ENCODE data around the gene ITLN2. TPM values are rescaled to one million over a fixed set of nuclear protein-coding genes. Genes with fewer than 3 reads are reported as not detected.
"Not testable (repeated sequence)": the region's sequence is repeated elsewhere in the genome, so short reads cannot be mapped to it uniquely, and the experiment has no call there.

ITLN2 gene
- total RNA-seq, 2 donors from 2014 or later: 2.0 to 6.3 TPM

DNA sequence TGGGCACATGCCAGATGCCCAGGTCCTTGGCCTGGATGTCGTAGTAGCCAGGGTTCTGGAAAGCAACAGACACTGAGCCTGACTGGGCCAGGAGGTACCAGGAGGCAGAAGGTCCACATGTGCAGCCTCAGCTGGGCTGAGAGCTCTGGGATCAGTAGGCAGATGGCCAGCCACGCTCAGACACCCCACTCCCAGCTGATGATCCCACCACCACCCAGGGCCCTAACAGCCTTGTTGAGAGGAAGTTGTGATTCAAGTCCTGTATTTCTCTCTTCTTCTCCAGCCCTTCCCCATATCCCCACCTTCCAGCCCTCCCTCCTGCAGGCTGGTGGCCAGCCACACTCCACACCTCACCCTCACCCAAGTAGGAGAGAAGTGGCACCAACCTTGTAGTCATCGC, 4.0 kb downstream of the ITLN2 start:
- H3K36me3 ChIP-seq: no peaks in the 10 kb centered on the region
- H3K4me1 ChIP-seq: peaks cover 0 to 8% of the 10 kb centered on the region in 2 donors
- no peak overlapping the region for H3K27ac ChIP-seq
- H3K27me3 ChIP-seq: no peaks in the 10 kb centered on the region
- no peak for DNase-seq (ENCODE audit: low spot score)
- no peaks in the 10 kb centered on the region for H3K9me3 ChIP-seq
- TF ChIP-seq, protein P1, sequence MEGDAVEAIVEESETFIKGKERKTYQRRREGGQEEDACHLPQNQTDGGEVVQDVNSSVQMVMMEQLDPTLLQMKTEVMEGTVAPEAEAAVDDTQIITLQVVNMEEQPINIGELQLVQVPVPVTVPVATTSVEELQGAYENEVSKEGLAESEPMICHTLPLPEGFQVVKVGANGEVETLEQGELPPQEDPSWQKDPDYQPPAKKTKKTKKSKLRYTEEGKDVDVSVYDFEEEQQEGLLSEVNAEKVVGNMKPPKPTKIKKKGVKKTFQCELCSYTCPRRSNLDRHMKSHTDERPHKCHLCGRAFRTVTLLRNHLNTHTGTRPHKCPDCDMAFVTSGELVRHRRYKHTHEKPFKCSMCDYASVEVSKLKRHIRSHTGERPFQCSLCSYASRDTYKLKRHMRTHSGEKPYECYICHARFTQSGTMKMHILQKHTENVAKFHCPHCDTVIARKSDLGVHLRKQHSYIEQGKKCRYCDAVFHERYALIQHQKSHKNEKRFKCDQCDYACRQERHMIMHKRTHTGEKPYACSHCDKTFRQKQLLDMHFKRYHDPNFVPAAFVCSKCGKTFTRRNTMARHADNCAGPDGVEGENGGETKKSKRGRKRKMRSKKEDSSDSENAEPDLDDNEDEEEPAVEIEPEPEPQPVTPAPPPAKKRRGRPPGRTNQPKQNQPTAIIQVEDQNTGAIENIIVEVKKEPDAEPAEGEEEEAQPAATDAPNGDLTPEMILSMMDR (IDR thresholded peaks at IDR 0.05): no peak
- no peak overlapping the region for H3K4me3 ChIP-seq

DNA sequence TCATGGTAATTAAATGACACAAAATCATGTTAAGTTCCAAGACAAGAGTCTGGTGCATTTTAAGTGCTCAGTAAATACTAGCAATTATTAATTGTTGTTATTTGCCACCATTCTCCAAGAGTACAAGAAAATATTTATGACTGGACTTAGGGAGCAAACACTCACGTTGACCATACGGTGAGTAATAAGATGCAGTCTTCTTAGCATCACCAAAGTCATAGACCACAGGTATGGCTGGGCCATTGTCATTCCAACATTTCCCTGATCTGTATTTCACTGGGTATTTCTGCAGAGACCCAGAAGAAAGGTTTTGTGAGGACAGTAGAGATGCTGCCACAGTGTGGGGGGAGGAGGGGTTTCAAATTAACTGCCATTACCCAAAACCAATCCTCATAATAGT, 4.7 kb downstream of the ITLN2 start:
- no peaks in the 10 kb centered on the region for H3K27me3 ChIP-seq
- TF ChIP-seq, protein P1 (IDR thresholded peaks at IDR 0.05): no peak
- DNase-seq (ENCODE audit: low spot score): no peak
- H3K36me3 ChIP-seq: no peaks in the 10 kb centered on the region
- no peaks in the 10 kb centered on the region for H3K9me3 ChIP-seq
- no peak overlapping the region for H3K4me3 ChIP-seq
- H3K4me1 ChIP-seq: peaks cover 0 to 8% of the 10 kb centered on the region in 2 donors
- H3K27ac ChIP-seq: no peak overlapping the region

DNA sequence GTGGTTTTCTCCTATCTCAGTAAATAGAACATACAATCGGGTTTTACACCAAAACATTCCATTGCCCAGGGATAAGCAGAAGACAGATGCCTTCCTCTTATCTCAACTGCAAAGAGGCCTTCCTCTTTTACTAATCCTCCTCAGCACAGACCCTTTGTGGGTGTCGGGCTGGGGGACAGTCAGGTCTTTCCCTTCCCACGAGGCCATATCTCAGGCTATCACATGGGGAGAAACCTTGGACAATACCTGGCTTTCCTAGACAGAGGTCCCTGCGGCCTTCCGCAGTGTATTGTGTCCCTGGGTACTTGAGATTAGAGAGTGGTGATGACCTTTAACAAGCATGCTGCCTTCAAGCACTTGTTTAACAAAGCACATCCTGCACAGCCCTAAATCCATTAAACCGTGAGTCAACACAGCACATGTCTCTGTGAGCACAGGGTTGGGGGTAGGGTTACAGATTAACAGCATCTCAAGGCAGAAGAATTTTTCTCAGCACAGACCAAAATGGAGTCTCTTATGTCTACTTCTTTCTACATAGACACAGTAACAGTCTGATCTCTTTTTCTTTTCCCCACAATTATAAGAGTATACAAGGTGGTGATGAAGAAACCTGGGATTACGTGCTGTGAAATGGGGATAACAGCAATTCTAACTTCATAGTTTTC, 5.3 kb downstream of the ITLN2 start:
- not testable (repeated sequence) for H3K4me3 ChIP-seq; DNase-seq (ENCODE audit: low spot score); H3K27me3 ChIP-seq; H3K27ac ChIP-seq; H3K4me1 ChIP-seq; H3K36me3 ChIP-seq; H3K9me3 ChIP-seq

DNA sequence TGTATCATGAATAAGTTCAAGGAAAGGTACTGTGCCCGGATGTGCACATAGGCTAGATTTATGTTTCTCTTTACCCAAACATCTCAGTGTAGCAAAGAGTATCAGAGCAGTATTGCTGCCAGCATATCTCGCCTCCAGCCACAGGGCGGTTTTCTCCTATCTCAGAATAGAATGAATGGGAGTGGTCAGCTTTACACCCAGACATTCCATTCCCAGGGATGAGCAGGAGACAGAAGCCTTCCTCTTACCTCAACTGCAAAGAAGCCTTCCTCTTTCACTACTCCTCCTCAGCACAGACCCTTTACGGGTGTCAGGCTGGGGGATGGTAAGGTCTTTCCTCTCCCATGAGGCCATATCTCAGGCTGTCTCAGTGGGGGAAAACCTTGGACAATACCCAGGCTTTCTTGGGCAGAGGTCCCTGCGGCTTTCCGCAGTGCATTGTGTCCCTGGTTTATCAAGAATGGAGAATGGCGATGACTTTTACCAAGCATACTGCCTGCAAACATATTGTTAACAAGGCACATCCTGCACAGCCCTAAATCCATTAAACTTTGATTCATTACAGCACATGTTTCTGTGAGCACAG, 7.3 kb downstream of the ITLN2 start:
- not testable (repeated sequence) for DNase-seq (ENCODE audit: low spot score); H3K4me3 ChIP-seq; H3K27ac ChIP-seq; H3K27me3 ChIP-seq; H3K4me1 ChIP-seq; H3K9me3 ChIP-seq; H3K36me3 ChIP-seq

DNA sequence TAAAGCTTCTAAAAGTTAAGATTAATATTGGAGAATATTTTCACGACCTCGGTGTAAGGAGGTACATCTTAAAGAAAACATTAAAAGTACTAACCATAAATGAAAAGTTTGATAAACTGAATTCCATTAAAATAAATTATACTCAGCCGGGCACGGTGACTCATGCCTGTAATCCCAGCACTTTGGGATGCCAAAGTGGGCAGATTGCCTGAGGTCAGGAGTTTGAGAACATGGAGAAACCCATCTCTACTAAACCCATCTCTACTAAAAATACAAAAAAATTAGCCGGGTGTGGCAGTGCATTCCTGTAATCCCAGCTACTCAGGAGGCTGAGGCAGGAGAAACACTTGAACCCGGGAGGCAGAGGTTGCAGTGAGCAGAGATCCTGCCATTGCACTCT, 8.7 kb downstream of the ITLN2 start:
- DNase-seq (ENCODE audit: low spot score); H3K27ac ChIP-seq; H3K4me3 ChIP-seq; H3K36me3 ChIP-seq; H3K27me3 ChIP-seq; H3K9me3 ChIP-seq; H3K4me1 ChIP-seq: not testable (repeated sequence)

DNA sequence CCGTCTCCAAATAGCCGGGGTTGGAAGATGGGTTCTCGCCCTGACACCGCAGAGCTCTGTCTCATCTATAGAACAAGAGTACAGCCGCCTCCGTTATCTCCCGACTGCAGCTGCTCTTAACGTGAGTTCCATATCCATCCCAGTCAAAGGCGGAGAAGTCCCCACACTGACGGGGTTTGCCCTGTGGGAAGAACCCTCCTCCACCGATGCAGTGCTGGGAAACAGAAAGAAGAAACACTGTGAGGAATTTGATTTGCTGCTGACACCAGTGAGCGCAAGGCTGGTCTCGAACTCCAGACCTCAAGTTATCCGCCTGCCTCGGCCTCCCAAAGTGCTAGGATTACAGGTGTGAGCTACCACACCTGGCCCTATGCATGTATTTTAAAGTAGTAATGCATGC, 9.5 kb downstream of the ITLN2 start:
- Histone ChIP-seq H3K9me3 (no peaks in the 10 kb centered on the region), H3K36me3 (no peaks in the 10 kb centered on the region), H3K27ac (no peak overlapping the region), H3K4me3 (no peak overlapping the region), H3K4me1 (peaks cover 0 to 8% of the 10 kb centered on the region in 2 donors), H3K27me3 (no peaks in the 10 kb centered on the region)
- no peak for DNase-seq (ENCODE audit: low spot score)
- TF ChIP-seq, protein P1 (IDR thresholded peaks at IDR 0.05): no peak

DNA sequence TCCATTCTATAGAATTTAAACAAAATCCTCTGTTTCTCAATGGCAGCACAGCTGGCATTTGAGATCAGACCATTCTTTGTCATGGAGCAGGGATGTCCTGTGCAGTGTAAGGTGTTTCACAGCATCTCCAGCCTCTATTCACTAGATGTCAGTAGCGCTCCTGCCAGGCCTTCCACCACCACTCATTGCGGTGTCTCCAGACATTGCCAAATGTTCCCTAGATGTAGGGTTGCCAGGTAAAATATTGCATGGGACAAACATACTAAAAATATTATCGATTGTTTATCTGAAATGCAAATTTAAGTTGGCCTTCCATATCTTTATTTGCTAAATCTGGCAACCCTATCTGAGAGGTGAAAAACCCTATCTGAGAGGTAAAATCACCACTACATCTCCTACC, 11.7 kb downstream of the ITLN2 start:
- no peaks in the 10 kb centered on the region for H3K36me3 ChIP-seq
- no peak overlapping the region for H3K4me3 ChIP-seq
- H3K27me3 ChIP-seq: no peaks in the 10 kb centered on the region
- no peak for DNase-seq (ENCODE audit: low spot score)
- H3K9me3 ChIP-seq: no peaks in the 10 kb centered on the region
- TF ChIP-seq, protein P1 (IDR thresholded peaks at IDR 0.05): peak in 1 of 2 donors; percentile 15
- H3K4me1 ChIP-seq: peaks cover 0 to 8% of the 10 kb centered on the region in 2 donors
- no peak overlapping the region for H3K27ac ChIP-seq

DNA sequence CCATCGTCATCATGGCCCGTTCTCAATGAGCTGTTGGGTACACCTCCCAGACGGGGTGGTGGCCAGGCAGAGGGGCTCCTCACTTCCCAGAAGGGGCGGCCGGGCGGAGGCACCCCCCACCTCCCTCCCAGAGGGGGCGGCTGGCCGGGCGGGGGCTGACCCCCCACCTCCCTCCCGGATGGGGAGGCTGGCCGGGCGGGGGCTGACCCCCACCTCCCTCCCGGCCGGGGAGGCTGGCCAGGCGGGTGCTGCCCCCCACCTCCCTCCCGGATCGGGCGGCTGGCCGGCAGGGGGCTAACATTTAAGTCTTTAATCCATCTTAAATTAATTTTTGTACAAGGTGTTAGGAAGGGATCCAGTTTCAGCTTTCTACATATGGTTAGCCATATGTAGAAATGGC, 17.9 kb downstream of the ITLN2 start:
- H3K4me1 ChIP-seq; H3K4me3 ChIP-seq; DNase-seq (ENCODE audit: low spot score); H3K27ac ChIP-seq; H3K27me3 ChIP-seq; H3K36me3 ChIP-seq; H3K9me3 ChIP-seq: not testable (repeated sequence)
